OCI-LY7 (cell line): ENCODE measurements around the gene ABL1. TPM values are rescaled to one million over a fixed set of nuclear protein-coding genes. Genes with fewer than 3 reads are reported as not detected.

Experiments
- Bru-seq: library from RNA; stranded (reverse); fragments of 400-500 nt; gene quantifications from one replicate; lab custom pipeline; 2021; lab: Mats Ljungman, UMichigan
- BruChase-seq, 2 experiments: library from RNA; stranded (reverse); fragments of 400-500 nt; gene quantifications; one replicate each; lab custom pipeline; 2021; lab: Mats Ljungman, UMichigan
- BruUV-seq: library from RNA; stranded (reverse); fragments of 400-500 nt; replicated peaks from 2 replicates; lab custom pipeline; 2021; lab: Mats Ljungman, UMichigan
- CTCF ChIA-PET: fragments of 300-600 bp; sonication (Branson Sonifier 250); formaldehyde crosslinking; loops from one replicate; lab custom pipeline; 2022; ENCODE audit warnings: antibody characterized with exemption; ENCODE audit not compliant: unreplicated experiment; lab: Charles Lee
- POLR2A ChIA-PET: fragments of 300-600 bp; sonication (Branson Sonifier 250); formaldehyde crosslinking; loops from one replicate; lab custom pipeline; 2022; ENCODE audit warnings: antibody characterized with exemption; lab: Charles Lee
- DNase-seq: peaks from one replicate; pipeline ENCODE4 v3.0.0-alpha.2; 2015; ENCODE audit warnings: low spot score
- H2AFZ ChIP-seq: fragments of 200-600 bp; sonication (generic), shearing (Covaris generic); 2 replicates; pipeline ENCODE4 v1.6.1; 2014; ENCODE audit warnings: mild to moderate bottlenecking, antibody characterized with exemption, low read length, moderate library complexity
- H3K27ac ChIP-seq: fragments of 200-600 bp; sonication (generic); 2 replicates; pipeline ENCODE4 v1.5.1; 2014; ENCODE audit warnings: mixed run types, low read depth, mild to moderate bottlenecking, moderate library complexity, low read length, inconsistent platforms; ENCODE audit not compliant: poor library complexity, severe bottlenecking
- H3K36me3 ChIP-seq: fragments of 200-600 bp; sonication (generic); 2 replicates; pipeline ENCODE4 v1.6.1; 2014; ENCODE audit warnings: mild to moderate bottlenecking, antibody characterized with exemption, low read length, moderate library complexity, mixed read lengths; ENCODE audit not compliant: insufficient read depth
- H3K4me1 ChIP-seq: fragments of 200-600 bp; sonication (generic); 2 replicates; pipeline ENCODE4 v1.5.1; 2014; ENCODE audit warnings: mild to moderate bottlenecking, low read length; ENCODE audit not compliant: insufficient read depth, poor library complexity, severe bottlenecking
- H3K4me2 ChIP-seq: fragments of 200-600 bp; sonication (generic); 2 replicates; pipeline ENCODE4 v1.6.1; 2014; ENCODE audit warnings: mild to moderate bottlenecking, low read length
- H3K4me3 ChIP-seq: fragments of 200-600 bp; sonication (generic); 2 replicates; pipeline ENCODE4 v1.5.1; 2014; ENCODE audit warnings: mild to moderate bottlenecking, low read depth, low read length; ENCODE audit not compliant: poor library complexity, severe bottlenecking
- H3K79me2 ChIP-seq: fragments of 200-600 bp; sonication (generic); 2 replicates; pipeline ENCODE4 v1.6.1; 2016; ENCODE audit warnings: low read depth, mild to moderate bottlenecking, low read length, moderate library complexity, mixed read lengths; ENCODE audit not compliant: insufficient read depth
- H3K9me2 ChIP-seq: fragments of 200-600 bp; sonication (generic); 2 replicates; pipeline ENCODE4 v1.6.1; 2016; ENCODE audit warnings: mild to moderate bottlenecking, low read length, mixed read lengths; ENCODE audit not compliant: insufficient read depth
- H3K9me3 ChIP-seq: fragments of 200-600 bp; sonication (generic); 2 replicates; pipeline ENCODE4 v1.6.1; 2014; ENCODE audit warnings: mild to moderate bottlenecking, mixed run types, low read length, mixed read lengths
- H4K20me1 ChIP-seq: fragments of 200-600 bp; sonication (generic); 2 replicates; pipeline ENCODE4 v1.6.1; 2014; ENCODE audit warnings: mild to moderate bottlenecking, antibody characterized with exemption, low read length, moderate library complexity, mixed read lengths; ENCODE audit not compliant: insufficient read depth
- CTCF ChIP-seq: fragments of 200-600 bp; sonication (generic); conservative IDR thresholded peaks from 2 replicates; pipeline ENCODE4 v1.5.1; 2014; ENCODE audit warnings: mild to moderate bottlenecking, antibody characterized with exemption, low read length, moderate library complexity, mixed read lengths
- EZH2phosphoT487 ChIP-seq: fragments of 200-600 bp; sonication (generic); IDR thresholded peaks from 2 replicates; pipeline ENCODE4 v1.6.1; 2018; ENCODE audit warnings: low read depth, borderline replicate concordance, mild to moderate bottlenecking, mixed run types, antibody characterized with exemption, low read length, moderate library complexity, mixed read lengths
- intact Hi-C: fragments of 100-400 bp; cut with micrococcal nuclease; formaldehyde crosslinking; loops from one replicate; pipeline ENCODE4 v1.10.0; 2022; ENCODE audit not compliant: unreplicated experiment
- long read RNA-seq: library from polyadenylated mRNA; stranded (forward); transcript quantifications from one replicate; pipeline ENCODE4 v2.0.0, GENCODE V29; 2022
- total RNA-seq, 2 experiments: library from RNA; depleted of rRNA in 1 of 2; stranded (reverse); fragments of >200 nt in 1 of 2; shearing (Covaris generic) in 1 of 2; gene quantifications; 2 replicates each; pipeline ENCODE4 v1.2.3, GENCODE V29; 2014 to 2022

ABL1 gene
- total RNA-seq (2014; rRNA removed; shearing (Covaris generic)), result 7.8 and 8.1 TPM in 2 replicates
- 28.3 and 33.7 TPM in 2 replicates for total RNA-seq (2022)
- Bru-seq, nascent RNA, result percentile 63 among the genes with signal in this experiment
- BruChase-seq, experiment 1, labeled RNA remaining after a 6-hour chase, result percentile 72 among the genes with signal in this experiment
- percentile 64 among the genes with signal in this experiment for BruChase-seq, experiment 2, labeled RNA remaining after a 2-hour chase
- long read RNA-seq, transcript ABL1-202 (11 exons, 3,824 nt), result major isoform, 9 of 20 reads
- long read RNA-seq, partial matches to known transcripts, result 6 of 20 reads
- long read RNA-seq, other reads (novel, unspliced or antisense), result 5 of 20 reads

- H3K4me2 ChIP-seq, result no peak within 1 kb of the TSS
- CTCF ChIA-PET, result no interaction called here
- no peak within 1 kb of the TSS for H3K4me3 ChIP-seq
- no peak for TF ChIP-seq CTCF
- TF ChIP-seq EZH2phosphoT487, result no peak
- H3K27ac ChIP-seq, result no peak within 1 kb of the TSS
- peaks cover 20% of the 10 kb centered on the region for H4K20me1 ChIP-seq
- no peaks in the 10 kb centered on the region for H3K9me3 ChIP-seq
- BruUV-seq, result no TSS peak
- POLR2A ChIA-PET, result no interaction called here
- DNase-seq, result no peak
- H2AFZ ChIP-seq, result no peak within 1 kb of the TSS
- H3K9me2 ChIP-seq, result no peaks in the 10 kb centered on the region
- intact Hi-C loops, result no loop called here
- no peaks in the 10 kb centered on the region for H3K79me2 ChIP-seq
- no peaks in the 10 kb centered on the region for H3K36me3 ChIP-seq
- H3K4me1 ChIP-seq, result no peaks in the 10 kb centered on the region
Observed at GRCh38 chr9:130834371-130835336, at the start of gene ABL1. Gene ABL1, plus strand, starts transcription at chr9:130835254. Its CDS starts 193 bp downstream, at chr9:130835447.

- TF ChIP-seq CTCF, result no peak
- no peak for TF ChIP-seq EZH2phosphoT487
- H3K9me2 ChIP-seq, result no peaks in the 10 kb centered on the region
- DNase-seq, result no peak
- H3K4me1 ChIP-seq, result no peaks in the 10 kb centered on the region
- BruUV-seq, result no TSS peak
- H3K4me3 ChIP-seq, result no peak overlapping the region
- peaks cover 3% of the 10 kb centered on the region; the same call in 1 of the 2 replicates for H4K20me1 ChIP-seq
- H3K27ac ChIP-seq, result no peak overlapping the region
- POLR2A ChIA-PET, result interaction anchor here (0.7 kb wide), 1 partner anchor 694 kb away, joined by 3 read pairs; no protein-coding TSS in a partner anchor
- H3K4me2 ChIP-seq, result no peak overlapping the region
- no peak overlapping the region for H2AFZ ChIP-seq
- intact Hi-C loops, result no loop called here
- H3K36me3 ChIP-seq, result no peaks in the 10 kb centered on the region
- CTCF ChIA-PET, result no interaction called here
- no peaks in the 10 kb centered on the region for H3K79me2 ChIP-seq
- no peaks in the 10 kb centered on the region for H3K9me3 ChIP-seq
Observed at GRCh38 chr9:130785940-130786508, 49.0 kb upstream of the ABL1 start.
